H9 (cell line): ENCODE results near the gene STAC. TPM values are rescaled to one million over a fixed set of nuclear protein-coding genes. Genes with fewer than 3 reads are reported as not detected.

Source experiments
- DNase-seq: peaks from one replicate; pipeline ENCODE4 v3.0.0-alpha.2; 2017
- H2AFZ ChIP-seq: one replicate; pipeline ENCODE4 v1.6.1; 2013; ENCODE audit warnings: mild to moderate bottlenecking, low read length, control low read depth, moderate library complexity
- H2AK5ac ChIP-seq: 2 replicates; pipeline ENCODE4 v1.6.1; 2013; ENCODE audit warnings: low read length, control low read depth, mixed read lengths; ENCODE audit not compliant: insufficient read length
- H2BK120ac ChIP-seq: one replicate; pipeline ENCODE4 v1.6.1; 2013; ENCODE audit warnings: low read depth, mild to moderate bottlenecking, low read length, control low read depth, inconsistent platforms; ENCODE audit not compliant: poor library complexity, severe bottlenecking
- H2BK12ac ChIP-seq: 2 replicates; pipeline ENCODE4 v1.6.1; 2013; ENCODE audit warnings: low read length, control low read depth, mixed read lengths, low read depth; ENCODE audit not compliant: insufficient read length
- H2BK15ac ChIP-seq: 2 replicates; pipeline ENCODE4 v1.6.1; 2013; ENCODE audit warnings: low read depth, low read length, control low read depth
- H2BK20ac ChIP-seq: one replicate; pipeline ENCODE4 v1.6.1; 2013; ENCODE audit warnings: low read depth, mild to moderate bottlenecking, low read length, control low read depth, inconsistent platforms; ENCODE audit not compliant: poor library complexity, severe bottlenecking
- H2BK5ac ChIP-seq: 2 replicates; pipeline ENCODE4 v1.6.1; 2013; ENCODE audit warnings: low read length, control low read depth, mixed read lengths; ENCODE audit not compliant: insufficient read length
- H3K14ac ChIP-seq: 2 replicates; pipeline ENCODE4 v1.6.1; 2013; ENCODE audit warnings: low read length, control low read depth; ENCODE audit not compliant: insufficient read depth
- H3K18ac ChIP-seq: 2 replicates; pipeline ENCODE4 v1.6.1; 2013; ENCODE audit warnings: low read depth, mild to moderate bottlenecking, mixed read lengths, low read length, control low read depth; ENCODE audit not compliant: insufficient read length
- H3K23ac ChIP-seq: 2 replicates; pipeline ENCODE4 v1.6.1; 2013; ENCODE audit warnings: low read length, control low read depth, mixed read lengths, low read depth; ENCODE audit not compliant: insufficient read length
- H3K23me2 ChIP-seq: 2 replicates; pipeline ENCODE4 v1.6.1; 2013; ENCODE audit warnings: low read depth, mild to moderate bottlenecking, mixed read lengths, low read length, control low read depth; ENCODE audit not compliant: insufficient read length, poor library complexity, severe bottlenecking
- H3K27ac ChIP-seq: 2 replicates; pipeline ENCODE4 v1.5.1; 2013; ENCODE audit warnings: low read length, control low read depth, mixed read lengths, low read depth; ENCODE audit not compliant: insufficient read length
- H3K27me3 ChIP-seq: 2 replicates; pipeline ENCODE4 v1.6.1; 2013; ENCODE audit warnings: low read length, control low read depth, inconsistent platforms; ENCODE audit not compliant: insufficient read depth
- H3K4ac ChIP-seq: 2 replicates; pipeline ENCODE4 v1.6.1; 2013; ENCODE audit warnings: low read depth, mild to moderate bottlenecking, control low read depth, inconsistent platforms, low read length, moderate library complexity
- H3K4me1 ChIP-seq: 2 replicates; pipeline ENCODE4 v1.6.1; 2013; ENCODE audit warnings: low read length, control low read depth, inconsistent platforms; ENCODE audit not compliant: insufficient read depth
- H3K4me2 ChIP-seq: 2 replicates; pipeline ENCODE4 v1.6.1; 2013; ENCODE audit warnings: low read length, control low read depth, mixed read lengths; ENCODE audit not compliant: insufficient read length, insufficient read depth
- H3K56ac ChIP-seq: 2 replicates; pipeline ENCODE4 v1.6.1; 2013; ENCODE audit warnings: low read depth, mild to moderate bottlenecking, mixed read lengths, low read length, control low read depth; ENCODE audit not compliant: insufficient read length
- H3K79me1 ChIP-seq: 2 replicates; pipeline ENCODE4 v1.6.1; 2013; ENCODE audit warnings: low read depth, mild to moderate bottlenecking, moderate library complexity, low read length, control low read depth, inconsistent platforms; ENCODE audit not compliant: insufficient read depth, poor library complexity, severe bottlenecking
- H3K79me2 ChIP-seq: 2 replicates; pipeline ENCODE4 v1.6.1; 2013; ENCODE audit warnings: low read length, control low read depth, inconsistent platforms; ENCODE audit not compliant: insufficient read depth
- H3K9ac ChIP-seq: 2 replicates; pipeline ENCODE4 v1.6.1; 2013; ENCODE audit warnings: low read length, control low read depth, mixed read lengths; ENCODE audit not compliant: insufficient read length; ENCODE audit errors: extremely low read depth
- H3K9me3 ChIP-seq: one replicate; pipeline ENCODE4 v1.6.1; 2013; ENCODE audit warnings: low read depth, low read length, inconsistent platforms; ENCODE audit not compliant: control insufficient read depth
- H3T11ph ChIP-seq: one replicate; pipeline ENCODE4 v1.6.1; 2013; ENCODE audit warnings: mild to moderate bottlenecking, low read length, control low read depth, inconsistent platforms
- H4K20me1 ChIP-seq: one replicate; pipeline ENCODE4 v1.6.1; 2013; ENCODE audit not compliant: control insufficient read depth, insufficient read length, insufficient read depth
- H4K5ac ChIP-seq: 2 replicates; pipeline ENCODE4 v1.6.1; 2013; ENCODE audit warnings: low read depth, mild to moderate bottlenecking, mixed read lengths, low read length, control low read depth; ENCODE audit not compliant: insufficient read length
- H4K8ac ChIP-seq: replicated peaks from 2 replicates; pipeline ENCODE4 v1.6.1; 2013; ENCODE audit warnings: low read length, control low read depth, mixed read lengths, low read depth; ENCODE audit not compliant: insufficient read length
- H4K91ac ChIP-seq: 2 replicates; pipeline ENCODE4 v1.6.1; 2013; ENCODE audit warnings: low read depth, mild to moderate bottlenecking, moderate library complexity, mixed read lengths, low read length, control low read depth; ENCODE audit not compliant: insufficient read length
- H3K27ac Mint-ChIP-seq, 3 experiments: 2 replicates in 2 of 3; 3 replicates in 1 of 3; pipeline ENCODE4 v1.8.0; 2020 to 2021; ENCODE audit warnings: mixed read lengths in 3 of 3, mild to moderate bottlenecking in 1 of 3, moderate library complexity in 1 of 3
- H3K27me3 Mint-ChIP-seq: 2 replicates; pipeline ENCODE4 v1.8.0; 2021; ENCODE audit warnings: low read depth, mild to moderate bottlenecking, moderate library complexity, mixed read lengths
- H3K36me3 Mint-ChIP-seq, 3 experiments: 2 replicates in 2 of 3; 3 replicates in 1 of 3; pipeline ENCODE4 v1.8.0; 2020 to 2021; ENCODE audit warnings: low read depth in 3 of 3, mixed read lengths in 3 of 3; ENCODE audit not compliant: insufficient read depth in 1 of 3
- H3K4me1 Mint-ChIP-seq, 2 experiments: 2 replicates each; pipeline ENCODE4 v1.8.0; 2020; ENCODE audit warnings: mixed read lengths in 2 of 2
- H3K4me3 Mint-ChIP-seq, 2 experiments: 2 replicates in 1 of 2; 3 replicates in 1 of 2; pipeline ENCODE4 v1.8.0; 2020 to 2021; ENCODE audit warnings: mild to moderate bottlenecking in 2 of 2, mixed read lengths in 2 of 2, moderate library complexity in 1 of 2
- H3K9me3 Mint-ChIP-seq, 2 experiments: 2 replicates in 1 of 2; 3 replicates in 1 of 2; pipeline ENCODE4 v1.8.0; 2020; ENCODE audit warnings: mild to moderate bottlenecking in 2 of 2, mixed read lengths in 2 of 2, moderate library complexity in 1 of 2
- CTCF ChIP-seq: fragments of 200-600 bp; sonication (generic); conservative IDR thresholded peaks from 3 replicates; pipeline ENCODE4 v1.8.0; 2021; ENCODE audit warnings: antibody characterized with exemption, mild to moderate bottlenecking
- WGBS: extraction: QIAGEN DNeasy Blood & Tissue Kit; methylation state at CpG from one replicate; pipeline ENCODE4 v1.1.7; 2013; ENCODE audit warnings: missing lambda C conversion rate, low lambda C conversion rate, mixed read lengths; ENCODE audit not compliant: insufficient read length; ENCODE audit errors: extremely low coverage; 5-methylcytosine and 5-hydroxymethylcytosine counted together
- total RNA-seq: library from RNA; stranded (reverse); gene quantifications from 2 replicates; pipeline ENCODE4 v1.2.1, GENCODE V29; 2021

The STAC gene
- total RNA-seq, 1 experiment from 2014 or later, result 3.0 TPM

DNA sequence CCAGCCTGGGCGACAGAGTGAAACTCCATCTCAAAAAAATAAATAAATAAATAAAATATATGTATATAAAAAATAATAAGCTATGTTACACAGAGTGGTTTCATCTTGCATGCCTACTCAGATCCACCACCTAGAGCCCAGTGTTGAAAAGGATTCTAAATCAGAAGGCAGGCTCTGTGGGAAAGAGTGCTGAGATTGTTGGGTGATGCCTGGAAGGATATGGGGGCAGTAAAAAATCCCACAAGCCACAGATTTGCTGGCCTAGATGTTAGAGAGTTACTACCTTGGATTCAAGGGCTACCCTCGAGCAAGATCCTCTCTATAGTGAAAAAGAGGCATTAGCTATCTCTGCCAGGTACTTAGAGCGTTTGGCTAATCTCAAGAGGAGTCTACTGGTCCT is 144.3 kb downstream of the STAC start:
- Mint-ChIP-seq H3K4me1 (peaks cover 9 to 10% of the 10 kb centered on the region in 2 experiments), H3K4me3 (no peak overlapping the region), H3K36me3 (no peaks in the 10 kb centered on the region), H3K9me3 (no peaks in the 10 kb centered on the region), H3K27ac (peak overlapping the region in 2 of 3 experiments; percentile 12 to 37; a peak in 1 of 7 replicates), H3K27me3 (no peaks in the 10 kb centered on the region)
- no peak for DNase-seq
- Histone ChIP-seq H3K79me1 (no peaks in the 10 kb centered on the region), H3K9me3 (no peaks in the 10 kb centered on the region), H3K23ac (no peak overlapping the region), H2BK12ac (no peak overlapping the region), H4K91ac (no peak overlapping the region), H3K27me3 (no peaks in the 10 kb centered on the region), H2BK15ac (no peak overlapping the region), H4K20me1 (no peaks in the 10 kb centered on the region), H4K8ac (no peak overlapping the region), H2AK5ac (no peak overlapping the region), H4K5ac (no peak overlapping the region), H3K79me2 (no peaks in the 10 kb centered on the region), H3K14ac (no peak overlapping the region), H3K23me2 (no peaks in the 10 kb centered on the region), H3K4ac (no peak overlapping the region), H2BK20ac (no peak overlapping the region), H3K27ac (no peak overlapping the region), H2AFZ (no peak overlapping the region), H3K4me2 (no peak overlapping the region), H3K18ac (no peak overlapping the region), H3K9ac (no peak overlapping the region), H2BK120ac (no peak overlapping the region), H2BK5ac (no peak overlapping the region), H3K4me1 (no peaks in the 10 kb centered on the region), H3K56ac (no peak overlapping the region), H3T11ph (no peak overlapping the region)
- WGBS, result no CpG with 5 or more reads among the region's 3 CpGs
- no peak for TF ChIP-seq CTCF
